Activated CD4-positive, alpha-beta T cell treated with anti-CD3 and anti-CD28 coated beads, Interleukin-2, amount 50 U/mL, for 24 hours (primary cell): ENCODE results near the gene PSMC3.

Experiments
- DNase-seq, 2 donors: peaks; one replicate each; pipeline ENCODE4 v3.0.0-alpha.2; 2020; ENCODE audit warnings: low read depth in 1 of 2, low spot score in 1 of 2

The PSMC3 gene

DNA sequence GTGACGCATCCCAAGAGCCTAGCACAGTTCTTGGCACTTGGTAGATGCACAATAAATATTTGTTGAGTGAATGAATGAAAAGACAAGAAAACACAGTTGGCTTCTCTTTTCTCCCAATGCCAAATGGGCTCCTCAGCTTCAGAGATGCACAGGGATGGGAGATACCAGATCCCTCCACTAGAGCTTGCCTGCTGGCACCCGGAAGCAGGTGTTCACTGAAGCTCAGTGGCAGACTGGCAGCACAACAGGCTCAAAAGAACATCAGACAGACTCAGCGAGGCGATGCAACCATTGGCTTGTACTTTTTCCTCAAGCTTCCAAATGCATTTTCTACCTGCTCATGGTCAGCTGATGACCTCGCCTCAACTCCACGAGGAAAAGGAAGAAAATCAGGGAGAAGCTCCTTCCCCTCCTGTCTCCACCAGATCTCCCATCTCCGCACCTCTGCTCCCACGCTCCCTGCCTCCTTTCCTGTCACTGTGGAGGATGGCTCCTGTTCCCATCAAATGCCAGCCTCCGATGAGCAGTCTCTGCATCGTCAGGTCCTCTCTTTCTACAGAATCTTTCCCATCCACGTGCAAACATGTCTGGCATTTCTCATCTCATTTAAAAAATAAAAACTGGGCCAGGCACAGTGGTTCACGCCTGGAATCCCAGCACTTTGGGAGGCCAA lies 16.9 kb upstream of the PSMC3 start:
- no peak for DNase-seq

GRCh38 chr11:47442514-47442913 lies 16.3 kb upstream of the PSMC3 start:
- no peak for DNase-seq

GRCh38 chr11:47441421-47441820 lies 15.2 kb upstream of the PSMC3 start:
- no peak for DNase-seq

DNA sequence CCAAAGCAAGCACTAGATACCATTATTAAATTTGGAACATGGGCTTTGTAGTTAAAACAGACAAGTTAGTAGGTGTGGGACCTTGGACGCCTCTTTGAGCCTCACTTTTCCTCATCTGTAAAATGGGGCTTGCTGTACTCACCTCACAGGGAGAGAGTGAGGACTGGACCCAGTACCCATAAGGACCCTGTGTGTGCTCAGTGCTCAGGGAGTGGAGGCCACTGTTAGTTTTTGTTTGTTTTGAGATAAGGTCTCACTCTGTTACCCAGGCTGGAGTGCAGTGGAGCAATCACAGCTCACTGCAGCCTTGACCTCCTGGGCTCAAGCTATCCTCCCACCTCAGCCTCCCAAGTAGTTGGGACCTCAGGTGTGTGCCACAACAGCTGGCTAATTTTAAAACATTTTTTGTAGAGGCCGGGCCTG lies 13.8 kb upstream of the PSMC3 start:
- DNase-seq = no peak

DNA sequence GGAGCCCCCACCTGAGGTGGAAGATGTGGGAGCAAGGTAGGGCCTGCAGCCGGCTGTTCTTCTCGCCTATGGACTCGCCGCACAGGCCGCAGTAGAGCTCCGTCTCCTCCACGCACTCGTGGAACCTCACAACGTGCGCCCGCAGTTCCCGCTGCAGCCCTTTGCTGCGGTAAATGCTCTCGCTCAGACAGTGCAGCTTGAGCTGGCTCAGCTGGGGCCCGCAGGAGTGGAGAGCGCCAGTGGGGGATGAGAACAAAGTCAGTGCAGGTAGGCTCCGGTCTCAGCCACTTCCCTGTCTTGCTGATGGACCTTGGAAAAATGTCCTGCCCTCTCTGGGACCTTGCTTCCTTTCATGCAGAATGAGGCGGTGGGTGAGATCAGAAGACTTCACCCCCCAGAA lies 12.5 kb upstream of the PSMC3 start:
- no peak for DNase-seq

GRCh38 chr11:47437746-47438418 lies 11.6 kb upstream of the PSMC3 start:
- no peak for DNase-seq

- DNase-seq = no peak
These were observed 11.0 kb upstream of the PSMC3 start for GRCh38 chr11:47437218-47437745.

- no peak for DNase-seq
These were observed 10.5 kb upstream of the PSMC3 start for GRCh38 chr11:47436726-47437125.

DNA sequence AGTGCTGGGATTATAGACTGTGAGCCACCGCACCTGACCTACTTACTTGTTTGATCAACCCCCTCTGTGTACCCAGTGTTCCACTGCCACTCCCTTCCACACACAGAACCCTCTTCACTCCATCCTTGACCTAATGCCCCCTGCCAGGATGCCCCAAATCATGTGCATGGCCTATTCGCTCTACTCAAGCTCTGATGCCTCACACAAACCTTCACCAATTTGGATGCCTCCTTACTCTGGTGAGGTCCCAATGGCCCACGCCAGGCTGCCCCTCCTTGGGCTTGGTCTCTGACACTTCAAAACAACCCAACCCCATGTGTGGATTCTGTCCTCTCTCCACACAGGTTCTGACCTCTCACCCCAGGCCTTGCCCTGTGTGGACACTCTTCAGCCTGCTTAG lies 9.4 kb upstream of the PSMC3 start:
- DNase-seq = no peak

DNA sequence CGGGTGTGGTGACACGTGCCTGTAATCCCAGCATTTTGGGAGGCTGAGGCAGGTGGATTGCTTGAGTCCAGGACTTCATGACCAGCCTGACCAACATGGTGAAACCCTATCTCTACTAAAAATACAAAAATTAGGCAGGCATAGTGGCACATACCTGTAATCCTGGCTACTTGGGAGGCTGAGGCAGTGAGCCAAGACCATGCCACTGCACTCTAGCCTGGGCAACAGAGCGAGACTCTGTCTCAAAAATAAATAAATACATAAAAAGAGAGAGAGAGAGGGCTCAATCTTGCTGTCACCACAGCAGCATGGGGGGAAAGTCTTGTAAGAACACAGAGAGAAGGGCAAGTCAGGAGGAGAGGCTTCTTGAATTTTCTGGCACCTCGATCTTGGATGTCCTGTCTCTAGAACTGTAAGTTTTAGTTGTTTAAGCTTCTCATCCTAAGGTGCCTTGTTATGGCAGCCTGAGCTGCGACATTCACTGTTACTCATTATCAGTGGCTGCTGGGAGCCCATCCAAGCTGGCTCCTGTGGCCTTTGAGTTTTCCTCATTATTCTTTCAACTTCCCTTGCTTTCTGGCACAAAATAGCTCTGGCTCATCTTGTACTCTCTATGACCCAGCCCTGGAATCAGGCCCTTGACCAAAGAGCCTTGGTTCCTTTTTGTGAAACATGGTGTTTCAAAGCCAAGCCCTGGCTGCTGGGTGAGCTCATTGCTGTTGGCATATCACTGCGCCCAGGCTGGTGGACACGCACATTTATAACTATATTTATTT lies 8.0 kb upstream of the PSMC3 start:
- no peak for DNase-seq

DNA sequence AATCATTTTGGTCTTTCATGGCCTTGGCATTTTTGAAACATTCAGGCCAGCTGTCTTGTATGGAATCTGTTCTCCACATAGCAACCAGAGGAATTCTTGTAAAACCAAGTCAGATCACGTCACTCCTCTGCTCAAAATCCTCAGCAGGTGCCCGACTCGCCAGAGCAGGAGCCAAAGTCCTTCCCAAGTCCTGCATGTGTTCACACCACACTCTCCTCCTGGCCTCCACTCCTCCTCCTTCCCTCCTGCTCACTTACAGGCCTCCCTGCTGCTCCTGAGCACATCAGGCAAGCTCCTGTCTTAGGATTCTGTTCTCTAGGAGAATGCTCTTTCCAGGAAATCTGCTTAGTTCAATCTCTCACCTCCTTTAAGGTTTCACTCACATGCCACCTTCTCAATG lies 6.9 kb upstream of the PSMC3 start:
- no peak for DNase-seq

- DNase-seq = no peak
These were observed 5.3 kb upstream of the PSMC3 start for GRCh38 chr11:47431356-47432083.

DNA sequence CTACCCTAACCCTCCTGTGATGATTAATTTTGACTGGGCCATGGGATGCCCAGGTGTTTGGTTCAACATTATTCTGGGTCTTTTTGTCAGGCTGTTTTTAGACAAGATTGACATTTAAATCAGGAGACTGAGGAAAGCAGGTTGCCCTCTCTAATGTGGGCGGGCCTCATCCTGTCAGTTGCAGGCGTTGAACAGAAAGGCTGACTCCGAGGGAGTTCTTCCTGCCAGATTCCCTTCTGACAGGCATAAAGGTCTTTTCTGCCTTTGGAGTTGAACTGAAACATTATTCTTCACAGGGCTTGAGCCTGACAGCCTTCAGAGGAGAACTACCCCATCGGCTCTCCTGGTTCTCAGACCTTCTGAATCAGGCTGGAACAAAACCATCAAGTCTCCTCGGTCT lies 4.3 kb upstream of the PSMC3 start:
- DNase-seq = no peak

DNA sequence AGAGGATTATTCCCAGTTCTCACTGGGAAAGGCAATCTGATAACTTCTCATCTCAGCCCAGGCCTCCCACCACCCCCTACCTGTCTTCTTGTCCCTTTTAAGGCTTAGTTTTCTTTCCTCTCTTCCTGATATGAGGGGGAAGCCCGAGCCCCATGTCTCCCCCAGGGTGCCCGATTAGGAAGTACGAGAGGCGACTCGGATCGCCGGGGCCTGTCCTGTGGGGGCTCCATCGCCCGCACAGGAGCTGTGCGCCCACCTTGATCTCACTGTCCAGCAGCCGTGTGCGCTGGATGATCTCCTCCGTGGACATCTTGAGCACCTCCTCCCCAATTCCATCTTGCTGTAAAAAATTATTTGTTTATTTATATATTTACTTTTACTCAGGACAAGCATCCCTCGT lies 628 bp downstream of the PSMC3 start:
- DNase-seq = no peak

- no peak for DNase-seq
These were observed 7.6 kb downstream of the PSMC3 start for GRCh38 chr11:47418454-47419259.

GRCh38 chr11:47417712-47418111 lies 8.5 kb downstream of the PSMC3 start:
- DNase-seq = no peak

DNA sequence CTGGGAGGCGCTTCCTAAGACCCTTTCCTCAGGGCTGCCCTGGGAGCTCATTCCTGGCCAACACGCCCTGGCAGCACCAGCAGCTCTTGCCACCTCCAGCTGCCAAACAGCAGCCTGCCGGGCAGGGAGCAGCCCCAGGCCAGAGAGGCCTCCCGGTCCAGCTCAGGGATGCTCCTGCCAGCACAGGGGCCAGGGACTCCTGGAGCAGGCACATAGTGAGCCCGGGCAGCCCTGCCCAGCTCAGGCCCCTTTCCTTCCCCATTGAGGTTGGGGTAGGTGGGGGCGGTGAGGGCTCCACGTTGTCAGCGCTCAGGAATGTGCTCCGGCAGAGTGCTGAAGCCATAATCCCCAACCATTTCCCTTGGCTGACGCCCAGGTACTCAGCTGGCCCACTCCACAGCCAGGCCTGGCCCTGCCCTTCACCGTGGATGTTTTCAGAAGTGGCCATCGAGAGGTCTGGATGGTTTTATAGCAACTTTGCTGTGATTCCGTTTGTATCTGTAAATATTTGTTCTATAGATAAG lies 10.2 kb downstream of the PSMC3 start:
- no peak for DNase-seq

DNA sequence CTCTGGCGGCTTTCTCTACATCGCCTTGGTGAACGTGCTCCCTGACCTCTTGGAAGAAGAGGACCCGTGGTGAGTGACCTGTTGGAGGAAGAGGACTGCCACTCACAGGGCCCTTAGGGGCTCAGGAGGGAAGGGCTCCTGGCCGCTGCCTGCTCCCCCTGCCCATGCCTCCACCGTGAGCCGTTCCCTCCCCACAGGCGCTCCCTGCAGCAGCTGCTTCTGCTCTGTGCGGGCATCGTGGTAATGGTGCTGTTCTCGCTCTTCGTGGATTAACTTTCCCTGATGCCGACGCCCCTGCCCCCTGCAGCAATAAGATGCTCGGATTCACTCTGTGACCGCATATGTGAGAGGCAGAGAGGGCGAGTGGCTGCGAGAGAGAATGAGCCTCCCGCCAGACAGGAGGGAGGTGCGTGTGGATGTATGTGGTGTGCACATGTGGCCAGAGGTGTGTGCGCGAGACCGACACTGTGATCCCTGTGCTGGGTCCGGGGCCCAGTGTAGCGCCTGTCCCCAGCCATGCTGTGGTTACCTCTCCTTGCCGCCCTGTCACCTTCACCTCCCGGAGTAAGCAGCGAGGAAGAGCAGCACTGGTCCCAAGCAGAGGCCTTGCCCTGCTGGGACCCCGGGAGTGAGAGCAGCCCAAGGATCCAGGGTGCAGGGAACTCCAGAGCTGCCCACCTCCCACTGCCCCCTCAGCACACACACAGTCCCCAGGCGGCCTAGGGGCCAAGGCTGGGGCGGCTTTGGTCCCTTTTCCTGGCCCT lies 11.0 kb downstream of the PSMC3 start:
- DNase-seq = no peak

- DNase-seq = no peak
These were observed 11.6 kb downstream of the PSMC3 start for GRCh38 chr11:47414685-47415070.
